Smooth muscle cell (in vitro differentiated cells): ENCODE measurements around the gene CDK8. TPM values are rescaled to one million over a fixed set of nuclear protein-coding genes. Genes with fewer than 3 reads are reported as not detected.
A peak's percentile ranks its signal among the peaks of the same experiment; 100 is the strongest.

Experiments
- DNase-seq: peaks from one replicate; lab custom pipeline; 2025; ENCODE audit not compliant: unreplicated experiment; lab: John Stamatoyannopoulos, UW
- H2AFZ ChIP-seq: fragments of 200-600 bp; sonication (generic); 2 replicates; pipeline ENCODE4 v1.6.0; 2016; ENCODE audit warnings: antibody characterized with exemption, low read depth, mild to moderate bottlenecking
- H3F3A ChIP-seq: fragments of 200-600 bp; sonication (generic); 2 replicates; pipeline ENCODE4 v1.6.0; 2017; ENCODE audit warnings: antibody characterized with exemption, low read depth
- H3K27ac ChIP-seq: fragments of 200-600 bp; sonication (generic); 2 replicates; pipeline ENCODE4 v1.5.1; 2016; ENCODE audit warnings: low read depth, mild to moderate bottlenecking
- H3K27me3 ChIP-seq: fragments of 200-600 bp; sonication (generic); 2 replicates; pipeline ENCODE4 v1.6.1; 2016; ENCODE audit warnings: low read depth, mild to moderate bottlenecking
- H3K36me3 ChIP-seq: fragments of 200-600 bp; sonication (generic); 2 replicates; pipeline ENCODE4 v1.5.1; 2016; ENCODE audit warnings: low read depth
- H3K4me1 ChIP-seq: fragments of 200-600 bp; sonication (generic); 2 replicates; pipeline ENCODE4 v1.5.1; 2016; ENCODE audit warnings: low read depth
- H3K4me2 ChIP-seq: fragments of 200-600 bp; sonication (generic); 2 replicates; pipeline ENCODE4 v1.6.0; 2016; ENCODE audit warnings: mild to moderate bottlenecking
- H3K4me3 ChIP-seq: fragments of 200-600 bp; sonication (generic); 2 replicates; pipeline ENCODE4 v1.5.1; 2016; ENCODE audit warnings: mild to moderate bottlenecking
- H3K79me2 ChIP-seq: fragments of 200-600 bp; sonication (generic); 2 replicates; pipeline ENCODE4 v1.6.0; 2016; ENCODE audit warnings: low read depth, mild to moderate bottlenecking
- H3K9ac ChIP-seq: fragments of 200-600 bp; sonication (generic); 2 replicates; pipeline ENCODE4 v1.6.0; 2016; ENCODE audit warnings: low read depth
- H3K9me3 ChIP-seq: fragments of 200-600 bp; sonication (generic); replicated peaks from 2 replicates; pipeline ENCODE4 v1.5.1; 2016; ENCODE audit warnings: low read depth
- H4K20me1 ChIP-seq: fragments of 200-600 bp; sonication (generic); 2 replicates; pipeline ENCODE4 v1.6.0; 2016; ENCODE audit warnings: low read depth
- CTCF ChIP-seq: fragments of 200-600 bp; sonication (generic); IDR thresholded peaks from 2 replicates; pipeline ENCODE4 v1.5.1; 2017; ENCODE audit warnings: borderline replicate concordance, mild to moderate bottlenecking, antibody characterized with exemption; ENCODE audit not compliant: insufficient read depth, poor library complexity, severe bottlenecking
- WGBS: methylation state at CpG from one replicate; pipeline ENCODE4 v1.1.7; 2016; ENCODE audit warnings: low lambda C conversion rate; 5-methylcytosine and 5-hydroxymethylcytosine counted together
- polyA plus RNA-seq: library from polyadenylated mRNA; unstranded; fragments of >200 nt; fragmentation: Nextera tagmentation; extraction: Ambion mirVana; gene quantifications from 2 replicates; pipeline ENCODE4 v1.2.1, GENCODE V29; 2016
- total RNA-seq: library from RNA; depleted of rRNA; stranded (reverse); fragments of >200 nt; gene quantifications from 2 replicates; pipeline ENCODE4 v1.2.3, GENCODE V29; 2014

The CDK8 gene
- total and polyA plus RNA-seq, 2 experiments from 2014 or later: 12.6 to 45.4 TPM

- Histone ChIP-seq H3K9me3 (no peaks in the 10 kb centered on the region), H3K4me3 (no peak overlapping the region), H3K4me1 (no peaks in the 10 kb centered on the region), H3K79me2 (no peaks in the 10 kb centered on the region), H3K9ac (no peak overlapping the region), H3K36me3 (no peaks in the 10 kb centered on the region), H3K27me3 (no peaks in the 10 kb centered on the region), H2AFZ (no peak overlapping the region), H3K4me2 (no peak overlapping the region), H3F3A (no peaks in the 10 kb centered on the region), H3K27ac (no peak overlapping the region), H4K20me1 (peaks cover 4% of the 10 kb centered on the region)
- TF ChIP-seq CTCF: no peak
- 98% methylated on average over 2 of the region's 2 CpGs for WGBS
- no peak for DNase-seq
These were observed 118.8 kb downstream of the CDK8 start for GRCh38 chr13:26372747-26373146.

DNA sequence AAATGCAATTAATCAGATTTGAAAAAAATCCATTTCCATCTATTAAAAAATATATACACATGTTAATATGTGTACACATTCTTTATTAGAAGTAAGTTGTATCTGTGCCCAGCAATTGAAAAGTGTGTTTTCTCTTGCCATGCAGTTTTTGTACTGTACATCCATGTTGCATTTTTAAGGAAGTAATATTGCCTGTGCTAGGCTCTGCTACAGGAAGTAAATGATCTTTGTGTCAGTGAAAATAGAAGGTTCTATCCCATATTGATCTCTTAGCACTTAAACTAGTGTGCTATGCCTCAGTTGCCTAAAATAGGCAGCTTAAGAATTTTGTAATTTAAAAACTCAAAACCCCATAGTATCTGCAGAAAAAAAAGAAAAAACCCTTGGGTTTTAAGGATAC lies 122.5 kb downstream of the CDK8 start:
- H3K27ac ChIP-seq: no peak overlapping the region
- no peak overlapping the region for H3K4me3 ChIP-seq
- H3K27me3 ChIP-seq: no peaks in the 10 kb centered on the region
- H3K9ac ChIP-seq: no peak overlapping the region
- DNase-seq: no peak
- no peaks in the 10 kb centered on the region for H3K9me3 ChIP-seq
- no peak overlapping the region for H3K4me2 ChIP-seq
- H3K4me1 ChIP-seq: no peaks in the 10 kb centered on the region
- no peaks in the 10 kb centered on the region for H3K36me3 ChIP-seq
- no peak overlapping the region for H2AFZ ChIP-seq
- no peak for TF ChIP-seq CTCF
- H3K79me2 ChIP-seq: no peaks in the 10 kb centered on the region
- H3F3A ChIP-seq: no peaks in the 10 kb centered on the region
- H4K20me1 ChIP-seq: no peaks in the 10 kb centered on the region

GRCh38 chr13:26377038-26377437 lies 123.1 kb downstream of the CDK8 start:
- Histone ChIP-seq H2AFZ (no peak overlapping the region), H3K27me3 (no peaks in the 10 kb centered on the region), H4K20me1 (no peaks in the 10 kb centered on the region), H3K27ac (no peak overlapping the region), H3K36me3 (no peaks in the 10 kb centered on the region), H3K4me2 (no peak overlapping the region), H3K4me1 (no peaks in the 10 kb centered on the region), H3K4me3 (no peak overlapping the region), H3K9ac (no peak overlapping the region), H3F3A (no peaks in the 10 kb centered on the region), H3K9me3 (no peaks in the 10 kb centered on the region), H3K79me2 (no peaks in the 10 kb centered on the region)
- peak; percentile 37 for TF ChIP-seq CTCF
- no peak for DNase-seq

- Histone ChIP-seq H3K27me3 (no peaks in the 10 kb centered on the region), H2AFZ (no peak overlapping the region), H3F3A (no peaks in the 10 kb centered on the region), H3K4me1 (no peaks in the 10 kb centered on the region), H3K36me3 (no peaks in the 10 kb centered on the region), H3K9ac (no peak overlapping the region), H3K4me2 (no peak overlapping the region), H3K27ac (no peak overlapping the region), H4K20me1 (no peaks in the 10 kb centered on the region), H3K9me3 (no peaks in the 10 kb centered on the region), H3K79me2 (no peaks in the 10 kb centered on the region), H3K4me3 (no peak overlapping the region)
- no peak for TF ChIP-seq CTCF
- WGBS: over 99% methylated on average over 3 of the region's 3 CpGs
- no peak for DNase-seq
These were observed 124.2 kb downstream of the CDK8 start for GRCh38 chr13:26378116-26378515.
